ENCODE results near the gene SLC39A5.

The SLC39A5 gene

GRCh38 chr12:56229916-56230431 lies at the start of gene SLC39A5:
SLC39A5 (plus strand) TSS chr12:56230051; CDS start chr12:56231275, 1,224 bp downstream.
- peaks cover 0 to 10% of the 10 kb centered on the region in 2 donors for H3K36me3 ChIP-seq (ENCODE audit: control insufficient read depth in 2 of 2, insufficient read depth in 2 of 2, low read length in 2 of 2)
- no peaks in the 10 kb centered on the region for H3K9me3 ChIP-seq (ENCODE audit: control insufficient read depth in 2 of 2, low read length in 2 of 2)
- no peak within 1 kb of the TSS for H3K4me3 ChIP-seq (ENCODE audit: low read length in 2 of 2)
- no peaks in the 10 kb centered on the region for H3K27me3 ChIP-seq (ENCODE audit: control insufficient read depth in 1 of 2, insufficient read depth in 2 of 2, low read length in 2 of 2)
- H3K4me1 ChIP-seq (ENCODE audit: control insufficient read depth, insufficient read depth, low read length), result peaks cover 3% of the 10 kb centered on the region
- H3K9ac ChIP-seq (ENCODE audit: low read length in 2 of 2), result no peak within 1 kb of the TSS
- H3K27ac ChIP-seq (ENCODE audit: low read length), result no peak within 1 kb of the TSS

- Histone ChIP-seq H3K4me3 (ENCODE audit: low read length in 2 of 2) (no peak overlapping the region), H3K9me3 (ENCODE audit: control insufficient read depth in 2 of 2, low read length in 2 of 2) (no peaks in the 10 kb centered on the region), H3K27ac (ENCODE audit: low read length) (no peak overlapping the region), H3K4me1 (ENCODE audit: control insufficient read depth, insufficient read depth, low read length) (peaks cover 28% of the 10 kb centered on the region), H3K27me3 (ENCODE audit: control insufficient read depth in 1 of 2, insufficient read depth in 2 of 2, low read length in 2 of 2) (no peaks in the 10 kb centered on the region), H3K36me3 (ENCODE audit: control insufficient read depth in 2 of 2, insufficient read depth in 2 of 2, low read length in 2 of 2) (peaks cover 25 to 28% of the 10 kb centered on the region in 2 donors), H3K9ac (ENCODE audit: low read length in 2 of 2) (no peak overlapping the region)
Measured at GRCh38 chr12:56186957-56187356, 42.9 kb upstream of the SLC39A5 start.

GRCh38 chr12:56188131-56188777 lies 41.6 kb upstream of the SLC39A5 start:
- H3K9ac ChIP-seq (ENCODE audit: low read length in 2 of 2), result peak overlapping the region; percentile 80 to 82
- H3K27ac ChIP-seq (ENCODE audit: low read length), result peak overlapping the region; percentile 74
- peak overlapping the region; percentile 81 to 87 for H3K4me3 ChIP-seq (ENCODE audit: low read length in 2 of 2)
- H3K9me3 ChIP-seq (ENCODE audit: control insufficient read depth in 2 of 2, low read length in 2 of 2), result no peaks in the 10 kb centered on the region
- H3K27me3 ChIP-seq (ENCODE audit: control insufficient read depth in 1 of 2, insufficient read depth in 2 of 2, low read length in 2 of 2), result no peaks in the 10 kb centered on the region
- peaks cover 21 to 25% of the 10 kb centered on the region in 2 donors for H3K36me3 ChIP-seq (ENCODE audit: control insufficient read depth in 2 of 2, insufficient read depth in 2 of 2, low read length in 2 of 2)
- H3K4me1 ChIP-seq (ENCODE audit: control insufficient read depth, insufficient read depth, low read length), result peaks cover 28% of the 10 kb centered on the region

GRCh38 chr12:56188778-56189098 lies 41.1 kb upstream of the SLC39A5 start:
- H3K9me3 ChIP-seq (ENCODE audit: control insufficient read depth in 2 of 2, low read length in 2 of 2), result no peaks in the 10 kb centered on the region
- H3K27ac ChIP-seq (ENCODE audit: low read length), result peak overlapping the region; percentile 74
- H3K9ac ChIP-seq (ENCODE audit: low read length in 2 of 2), result peak overlapping the region; percentile 80 to 82
- no peaks in the 10 kb centered on the region for H3K27me3 ChIP-seq (ENCODE audit: control insufficient read depth in 1 of 2, insufficient read depth in 2 of 2, low read length in 2 of 2)
- H3K4me3 ChIP-seq (ENCODE audit: low read length in 2 of 2), result peak overlapping the region; percentile 81 to 87
- peaks cover 18 to 21% of the 10 kb centered on the region in 2 donors for H3K36me3 ChIP-seq (ENCODE audit: control insufficient read depth in 2 of 2, insufficient read depth in 2 of 2, low read length in 2 of 2)
- H3K4me1 ChIP-seq (ENCODE audit: control insufficient read depth, insufficient read depth, low read length), result peaks cover 28% of the 10 kb centered on the region

GRCh38 chr12:56189099-56189917 lies 40.5 kb upstream of the SLC39A5 start, which contains the start of gene SMARCC2:
SMARCC2 (minus strand) TSS chr12:56189483; CDS start chr12:56189461, 22 bp downstream.
- peak within 1 kb of the TSS; percentile 89 for H3K27ac ChIP-seq (ENCODE audit: low read length)
- peaks cover 28% of the 10 kb centered on the region for H3K4me1 ChIP-seq (ENCODE audit: control insufficient read depth, insufficient read depth, low read length)
- no peaks in the 10 kb centered on the region for H3K27me3 ChIP-seq (ENCODE audit: control insufficient read depth in 1 of 2, insufficient read depth in 2 of 2, low read length in 2 of 2)
- H3K4me3 ChIP-seq (ENCODE audit: low read length in 2 of 2), result peak within 1 kb of the TSS; percentile 90 to 91
- H3K9me3 ChIP-seq (ENCODE audit: control insufficient read depth in 2 of 2, low read length in 2 of 2), result no peaks in the 10 kb centered on the region
- H3K9ac ChIP-seq (ENCODE audit: low read length in 2 of 2), result peak within 1 kb of the TSS; percentile 86 to 91
- H3K36me3 ChIP-seq (ENCODE audit: control insufficient read depth in 2 of 2, insufficient read depth in 2 of 2, low read length in 2 of 2), result peaks cover 12 to 16% of the 10 kb centered on the region in 2 donors

GRCh38 chr12:56189918-56190694 lies 39.7 kb upstream of the SLC39A5 start:
- H3K27ac ChIP-seq (ENCODE audit: low read length), result peak overlapping the region; percentile 89
- no peaks in the 10 kb centered on the region for H3K9me3 ChIP-seq (ENCODE audit: control insufficient read depth in 2 of 2, low read length in 2 of 2)
- H3K36me3 ChIP-seq (ENCODE audit: control insufficient read depth in 2 of 2, insufficient read depth in 2 of 2, low read length in 2 of 2), result peaks cover 5 to 8% of the 10 kb centered on the region in 2 donors
- peak overlapping the region; percentile 90 to 91 for H3K4me3 ChIP-seq (ENCODE audit: low read length in 2 of 2)
- peak overlapping the region; percentile 86 to 91 for H3K9ac ChIP-seq (ENCODE audit: low read length in 2 of 2)
- H3K4me1 ChIP-seq (ENCODE audit: control insufficient read depth, insufficient read depth, low read length), result peaks cover 28% of the 10 kb centered on the region
- no peaks in the 10 kb centered on the region for H3K27me3 ChIP-seq (ENCODE audit: control insufficient read depth in 1 of 2, insufficient read depth in 2 of 2, low read length in 2 of 2)

GRCh38 chr12:56190695-56191155 lies 39.1 kb upstream of the SLC39A5 start:
- no peaks in the 10 kb centered on the region for H3K27me3 ChIP-seq (ENCODE audit: control insufficient read depth in 1 of 2, insufficient read depth in 2 of 2, low read length in 2 of 2)
- peaks cover 3 to 7% of the 10 kb centered on the region in 2 donors for H3K36me3 ChIP-seq (ENCODE audit: control insufficient read depth in 2 of 2, insufficient read depth in 2 of 2, low read length in 2 of 2)
- H3K4me1 ChIP-seq (ENCODE audit: control insufficient read depth, insufficient read depth, low read length), result peaks cover 28% of the 10 kb centered on the region
- H3K9ac ChIP-seq (ENCODE audit: low read length in 2 of 2), result peak overlapping the region; percentile 86 to 91
- peak overlapping the region; percentile 89 for H3K27ac ChIP-seq (ENCODE audit: low read length)
- peak overlapping the region; percentile 90 to 91 for H3K4me3 ChIP-seq (ENCODE audit: low read length in 2 of 2)
- H3K9me3 ChIP-seq (ENCODE audit: control insufficient read depth in 2 of 2, low read length in 2 of 2), result no peaks in the 10 kb centered on the region

GRCh38 chr12:56192582-56192981 lies 37.3 kb upstream of the SLC39A5 start:
- H3K4me1 ChIP-seq (ENCODE audit: control insufficient read depth, insufficient read depth, low read length), result peaks cover 24% of the 10 kb centered on the region
- H3K4me3 ChIP-seq (ENCODE audit: low read length in 2 of 2), result no peak overlapping the region
- H3K9me3 ChIP-seq (ENCODE audit: control insufficient read depth in 2 of 2, low read length in 2 of 2), result no peaks in the 10 kb centered on the region
- no peaks in the 10 kb centered on the region for H3K27me3 ChIP-seq (ENCODE audit: control insufficient read depth in 1 of 2, insufficient read depth in 2 of 2, low read length in 2 of 2)
- H3K36me3 ChIP-seq (ENCODE audit: control insufficient read depth in 2 of 2, insufficient read depth in 2 of 2, low read length in 2 of 2), result no peaks in the 10 kb centered on the region
- H3K27ac ChIP-seq (ENCODE audit: low read length), result no peak overlapping the region
- H3K9ac ChIP-seq (ENCODE audit: low read length in 2 of 2), result no peak overlapping the region

GRCh38 chr12:56193025-56193578 lies 36.7 kb upstream of the SLC39A5 start:
- H3K4me1 ChIP-seq (ENCODE audit: control insufficient read depth, insufficient read depth, low read length), result peaks cover 19% of the 10 kb centered on the region
- no peak overlapping the region for H3K9ac ChIP-seq (ENCODE audit: low read length in 2 of 2)
- peak overlapping the region in 1 of 2 donors; percentile 5 for H3K4me3 ChIP-seq (ENCODE audit: low read length in 2 of 2)
- H3K27ac ChIP-seq (ENCODE audit: low read length), result no peak overlapping the region
- H3K9me3 ChIP-seq (ENCODE audit: control insufficient read depth in 2 of 2, low read length in 2 of 2), result no peaks in the 10 kb centered on the region
- H3K36me3 ChIP-seq (ENCODE audit: control insufficient read depth in 2 of 2, insufficient read depth in 2 of 2, low read length in 2 of 2), result no peaks in the 10 kb centered on the region
- H3K27me3 ChIP-seq (ENCODE audit: control insufficient read depth in 1 of 2, insufficient read depth in 2 of 2, low read length in 2 of 2), result no peaks in the 10 kb centered on the region

All from stomach smooth muscle (tissue), 2 donors.